NCI-H510A treated with DMSO at 0.1 percent for 48 hours (cell line): ENCODE results near the gene KIF5A.

Source experiments
- DNase-seq: peaks from one replicate; lab custom pipeline; 2025; lab: John Stamatoyannopoulos, UW

KIF5A gene

GRCh38 chr12:57620245-57620935, 70.5 kb downstream of the KIF5A start:
- DNase-seq = no peak

GRCh38 chr12:57620936-57621496, 71.2 kb downstream of the KIF5A start:
- DNase-seq = no peak

- DNase-seq = peak; percentile 45
Observed at GRCh38 chr12:57621497-57622292, 71.9 kb downstream of the KIF5A start.

GRCh38 chr12:57622293-57623245, 72.7 kb downstream of the KIF5A start:
- DNase-seq = no peak

- DNase-seq = no peak
Observed at GRCh38 chr12:57623385-57623784, 73.5 kb downstream of the KIF5A start.

- DNase-seq = no peak
Observed at GRCh38 chr12:57623811-57624390, 74.1 kb downstream of the KIF5A start.

GRCh38 chr12:57624441-57625220, 74.8 kb downstream of the KIF5A start:
- DNase-seq = no peak

GRCh38 chr12:57625261-57626032, 75.6 kb downstream of the KIF5A start:
- no peak for DNase-seq

GRCh38 chr12:57626111-57626920, 76.5 kb downstream of the KIF5A start:
- no peak for DNase-seq

- no peak for DNase-seq
Observed at GRCh38 chr12:57626921-57627445, 77.1 kb downstream of the KIF5A start.

GRCh38 chr12:57627501-57628279, 77.8 kb downstream of the KIF5A start:
- no peak for DNase-seq

- no peak for DNase-seq
Observed at GRCh38 chr12:57628280-57629191, 78.7 kb downstream of the KIF5A start.

- DNase-seq = no peak
Observed at GRCh38 chr12:57629897-57630471, 80.1 kb downstream of the KIF5A start.

GRCh38 chr12:57630891-57631433, 81.1 kb downstream of the KIF5A start:
- DNase-seq = no peak

GRCh38 chr12:57631566-57632072, 81.8 kb downstream of the KIF5A start:
- no peak for DNase-seq
